CD4-positive, alpha-beta T cell (primary cell): ENCODE results near the gene MYLK4. TPM values are rescaled to one million over a fixed set of nuclear protein-coding genes. Genes with fewer than 3 reads are reported as not detected.
A peak's percentile ranks its signal among the peaks of the same experiment; 100 is the strongest.

Experiments used
- ATAC-seq: fragments of 200-7000 bp; cut with Tn5 transposase; one replicate; pipeline ENCODE4 v1.10.0; 2022; ENCODE audit warnings: mild to moderate bottlenecking; ENCODE audit not compliant: poor library complexity
- CTCF ChIA-PET: fragments of 350-600 bp; sonication (Branson Sonifier 250); formaldehyde crosslinking; loops from one replicate; lab custom pipeline; 2021; ENCODE audit warnings: antibody characterized with exemption, inconsistent platforms; lab: Charles Lee
- POLR2A ChIA-PET: fragments of 350-600 bp; sonication (Branson Sonifier 250); formaldehyde crosslinking; loops from one replicate; lab custom pipeline; 2021; ENCODE audit warnings: antibody characterized with exemption, inconsistent platforms; lab: Charles Lee
- DNase-seq, 14 experiments: peaks; one replicate each; pipeline ENCODE4 v3.0.0-alpha.2; 2013 to 2020; ENCODE audit warnings: mixed read lengths in 2 of 14
- H3K27ac ChIP-seq, 2 donors: one replicate each; pipeline versions ENCODE4 v1.5.1 to v1.7.0; 2013; ENCODE audit warnings: low read length in 2 of 2, low read depth in 1 of 2, mild to moderate bottlenecking in 1 of 2
- H3K27me3 ChIP-seq, 2 experiments: 1 replicate in 1 of 2; 2 replicates in 1 of 2; pipeline versions ENCODE4 v1.6.1 to v1.7.0; 2013; ENCODE audit warnings: low read length in 2 of 2, control low read depth in 1 of 2, mild to moderate bottlenecking in 1 of 2, moderate library complexity in 1 of 2; ENCODE audit not compliant: insufficient read depth in 2 of 2, control insufficient read depth in 1 of 2
- H3K36me3 ChIP-seq: one replicate; pipeline ENCODE4 v1.6.1; 2013; ENCODE audit warnings: low read length, control low read depth; ENCODE audit not compliant: insufficient read depth
- H3K4me1 ChIP-seq: one replicate; pipeline ENCODE4 v1.6.1; 2013; ENCODE audit warnings: low read length, control low read depth; ENCODE audit not compliant: insufficient read depth
- H3K4me3 ChIP-seq: one replicate; pipeline ENCODE4 v1.5.1; 2013; ENCODE audit warnings: mild to moderate bottlenecking, low read length, moderate library complexity
- H3K9me3 ChIP-seq, 2 experiments: 1 replicate in 1 of 2; 2 replicates in 1 of 2; pipeline versions ENCODE4 v1.6.1 to v1.7.0; 2013; ENCODE audit warnings: low read length in 2 of 2, mild to moderate bottlenecking in 2 of 2, control low read depth in 1 of 2, moderate library complexity in 1 of 2; ENCODE audit not compliant: control insufficient read depth in 1 of 2, insufficient read depth in 1 of 2
- H3K27ac Mint-ChIP-seq: one replicate; pipeline ENCODE4 v1.8.0; 2020; ENCODE audit warnings: mixed read lengths
- H3K27me3 Mint-ChIP-seq: one replicate; pipeline ENCODE4 v1.8.0; 2021; ENCODE audit warnings: mixed read lengths
- H3K36me3 Mint-ChIP-seq: one replicate; pipeline ENCODE4 v1.8.0; 2021; ENCODE audit warnings: low read depth, mixed read lengths
- H3K4me1 Mint-ChIP-seq: one replicate; pipeline ENCODE4 v1.8.0; 2021; ENCODE audit warnings: low read depth, mixed read lengths
- H3K4me3 Mint-ChIP-seq: one replicate; pipeline ENCODE4 v1.8.0; 2020; ENCODE audit warnings: mild to moderate bottlenecking, mixed read lengths
- H3K9me3 Mint-ChIP-seq: one replicate; pipeline ENCODE4 v1.8.0; 2020; ENCODE audit warnings: mixed read lengths
- intact Hi-C, 2 experiments: fragments of 100-400 bp; cut with DNase I in 1 of 2; cut with micrococcal nuclease in 1 of 2; formaldehyde crosslinking; loops; one replicate each; pipeline versions ENCODE4 v1.15.1 to v1.9.0; 2023 to 2025; cut with DNase I, micrococcal nuclease
- total RNA-seq, 174 experiments: library from RNA in 2 of 174; stranded (reverse) in 2 of 174; gene quantifications; one replicate each; pipeline ENCODE4 v1.2.3 and lab custom pipeline; 2021 to 2026
- TF ChIP-seq, protein P1 (sequence below): fragments of 200-600 bp; IDR thresholded peaks from one replicate; pipeline ENCODE4 v1.8.0; 2022; ENCODE audit warnings: antibody characterized with exemption, mild to moderate bottlenecking

MYLK4 gene
- total RNA-seq, 2 experiments from 2014 or later = 1.6 to 2.0 TPM

DNA sequence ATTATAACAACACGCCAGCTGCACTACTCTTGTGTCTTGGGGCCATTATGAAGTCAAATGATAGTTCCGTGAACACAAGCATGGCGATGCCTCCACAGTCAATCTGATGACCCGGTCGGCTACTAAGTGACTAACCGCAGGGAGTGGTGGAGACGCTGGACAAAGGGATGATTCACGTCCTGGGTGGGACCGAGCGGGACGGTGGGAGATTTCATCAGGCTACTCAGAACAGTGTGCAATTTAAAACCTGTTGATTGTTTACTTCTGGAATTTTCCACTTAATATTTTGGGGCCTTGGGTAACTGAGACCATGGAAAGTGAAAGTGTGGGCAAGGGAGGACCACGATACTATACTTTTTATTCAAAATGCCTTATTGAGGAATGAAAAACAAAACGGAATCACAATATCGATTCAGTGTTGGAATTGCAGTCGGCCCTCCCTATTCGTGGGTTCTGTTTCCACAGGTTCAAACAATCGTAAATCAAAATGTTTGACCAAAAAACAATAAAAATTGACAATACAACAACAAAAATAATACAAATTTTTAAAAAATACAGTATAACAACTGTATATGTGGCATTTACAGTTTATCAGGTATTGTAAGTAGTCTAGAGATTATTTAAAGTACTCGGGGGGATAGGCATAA, 66.5 kb downstream of the MYLK4 start:
- Histone ChIP-seq H3K9me3 (no peaks in the 10 kb centered on the region), H3K4me1 (no peaks in the 10 kb centered on the region), H3K36me3 (no peaks in the 10 kb centered on the region), H3K4me3 (no peak overlapping the region), H3K27ac (no peak overlapping the region), H3K27me3 (no peaks in the 10 kb centered on the region)
- Mint-ChIP-seq H3K27ac (no peak overlapping the region), H3K36me3 (no peaks in the 10 kb centered on the region), H3K4me3 (no peak overlapping the region), H3K9me3 (no peaks in the 10 kb centered on the region), H3K4me1 (no peaks in the 10 kb centered on the region), H3K27me3 (no peaks in the 10 kb centered on the region)
- ChIA-PET POLR2A (no interaction called here), CTCF (no interaction called here)
- intact Hi-C loops = no loop called here
- TF ChIP-seq, protein P1, sequence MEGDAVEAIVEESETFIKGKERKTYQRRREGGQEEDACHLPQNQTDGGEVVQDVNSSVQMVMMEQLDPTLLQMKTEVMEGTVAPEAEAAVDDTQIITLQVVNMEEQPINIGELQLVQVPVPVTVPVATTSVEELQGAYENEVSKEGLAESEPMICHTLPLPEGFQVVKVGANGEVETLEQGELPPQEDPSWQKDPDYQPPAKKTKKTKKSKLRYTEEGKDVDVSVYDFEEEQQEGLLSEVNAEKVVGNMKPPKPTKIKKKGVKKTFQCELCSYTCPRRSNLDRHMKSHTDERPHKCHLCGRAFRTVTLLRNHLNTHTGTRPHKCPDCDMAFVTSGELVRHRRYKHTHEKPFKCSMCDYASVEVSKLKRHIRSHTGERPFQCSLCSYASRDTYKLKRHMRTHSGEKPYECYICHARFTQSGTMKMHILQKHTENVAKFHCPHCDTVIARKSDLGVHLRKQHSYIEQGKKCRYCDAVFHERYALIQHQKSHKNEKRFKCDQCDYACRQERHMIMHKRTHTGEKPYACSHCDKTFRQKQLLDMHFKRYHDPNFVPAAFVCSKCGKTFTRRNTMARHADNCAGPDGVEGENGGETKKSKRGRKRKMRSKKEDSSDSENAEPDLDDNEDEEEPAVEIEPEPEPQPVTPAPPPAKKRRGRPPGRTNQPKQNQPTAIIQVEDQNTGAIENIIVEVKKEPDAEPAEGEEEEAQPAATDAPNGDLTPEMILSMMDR = no peak
- ATAC-seq (no peak), DNase-seq (peak in 1 of 14 experiments; percentile 26)

DNA sequence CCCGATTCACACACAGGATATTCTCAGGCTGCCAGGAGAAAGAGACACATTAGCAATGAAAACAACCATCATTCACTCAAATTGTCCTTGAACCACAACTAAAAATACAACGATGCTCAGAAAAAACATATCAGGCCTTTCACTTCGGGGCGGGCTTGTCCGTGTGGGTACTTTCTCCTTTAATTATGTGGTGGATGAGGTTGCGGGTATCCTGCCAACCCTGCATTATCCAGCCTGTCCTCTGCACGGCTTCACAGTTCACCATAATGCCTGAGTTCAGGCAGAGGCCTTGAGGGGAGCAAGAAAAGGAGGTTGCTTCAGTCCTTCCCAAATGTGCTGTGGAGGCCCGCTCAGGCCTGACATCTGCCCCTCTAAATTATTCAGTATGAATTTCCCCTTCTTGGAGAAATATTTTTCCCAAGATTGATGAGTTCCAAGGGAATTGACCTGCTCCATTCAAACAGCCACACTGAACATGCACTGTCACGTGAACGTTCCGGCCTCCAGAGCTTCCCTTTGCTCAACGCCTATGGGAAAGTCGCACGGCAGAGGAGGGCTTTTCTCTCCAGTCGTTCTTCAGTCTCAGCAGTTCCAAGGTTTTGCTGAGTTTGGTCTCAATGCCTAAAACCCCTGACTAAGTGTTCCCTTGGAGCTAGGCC, 70.3 kb downstream of the MYLK4 start:
- no peaks in the 10 kb centered on the region for H3K27me3 Mint-ChIP-seq
- ATAC-seq = no peak
- TF ChIP-seq, protein P1 = no peak

DNA sequence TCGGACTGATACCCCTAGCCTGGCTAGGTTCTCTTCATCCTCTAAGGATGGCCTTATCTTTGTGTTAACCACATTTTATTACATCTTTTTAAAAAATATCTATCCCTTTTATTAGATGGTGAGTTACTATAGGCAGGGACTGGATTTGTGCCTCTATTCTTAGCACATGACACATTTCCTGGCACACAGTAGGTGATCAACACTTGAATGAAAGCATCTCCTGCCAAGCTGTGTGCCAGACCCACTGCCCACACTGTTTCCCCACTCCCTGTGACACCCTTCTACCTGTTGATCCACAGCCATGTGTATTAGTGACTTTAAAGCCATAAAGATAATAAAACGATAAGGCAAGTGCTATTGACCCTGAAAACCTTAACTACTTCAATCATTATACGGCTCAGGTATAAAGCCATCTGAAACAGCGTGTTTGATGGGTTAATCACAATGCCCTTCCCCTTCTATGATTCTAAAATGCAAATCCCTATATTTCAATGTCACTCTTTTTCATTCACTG, 73.6 kb downstream of the MYLK4 start:
- intact Hi-C loops = no loop called here
- H3K27ac Mint-ChIP-seq = no peak overlapping the region

More for the DNA sequence above, 70.3 kb downstream of the MYLK4 start:
- ChIA-PET POLR2A (no interaction called here), CTCF (no interaction called here)
- Histone ChIP-seq H3K27me3 (no peaks in the 10 kb centered on the region), H3K9me3 (no peaks in the 10 kb centered on the region), H3K36me3 (no peaks in the 10 kb centered on the region), H3K27ac (no peak overlapping the region), H3K4me3 (no peak overlapping the region), H3K4me1 (no peaks in the 10 kb centered on the region)
- H3K9me3 Mint-ChIP-seq = no peaks in the 10 kb centered on the region
- intact Hi-C loops = no loop called here
- no peak overlapping the region for H3K4me3 Mint-ChIP-seq
- no peaks in the 10 kb centered on the region for H3K36me3 Mint-ChIP-seq
- no peak for DNase-seq
- no peaks in the 10 kb centered on the region for H3K4me1 Mint-ChIP-seq
- H3K27ac Mint-ChIP-seq = no peak overlapping the region

More for the DNA sequence above, 73.6 kb downstream of the MYLK4 start:
- H3K27ac ChIP-seq = no peak overlapping the region
- no peaks in the 10 kb centered on the region for H3K36me3 ChIP-seq
- no peaks in the 10 kb centered on the region for H3K27me3 Mint-ChIP-seq
- TF ChIP-seq, protein P1 = no peak
- no peak for ATAC-seq
- no peaks in the 10 kb centered on the region for H3K9me3 Mint-ChIP-seq
- H3K36me3 Mint-ChIP-seq = no peaks in the 10 kb centered on the region
- H3K4me1 ChIP-seq = no peaks in the 10 kb centered on the region
- H3K4me3 Mint-ChIP-seq = no peak overlapping the region
- POLR2A ChIA-PET = no interaction called here
- CTCF ChIA-PET = no interaction called here
- no peak for DNase-seq
- H3K27me3 ChIP-seq = no peaks in the 10 kb centered on the region
- H3K9me3 ChIP-seq = no peaks in the 10 kb centered on the region
- no peak overlapping the region for H3K4me3 ChIP-seq
- H3K4me1 Mint-ChIP-seq = no peaks in the 10 kb centered on the region
